C4-2B (cell line): ENCODE results near the gene CNPPD1.

Source experiments
- CTCF ChIP-seq: fragments of 450-650 bp; conservative IDR thresholded peaks from 2 replicates; pipeline ENCODE4 v1.5.1; 2017; ENCODE audit warnings: mild to moderate bottlenecking
- ZFX ChIP-seq: fragments of 450-650 bp; IDR thresholded peaks from 2 replicates; pipeline ENCODE4 v1.6.1; 2017

GRCh38 chr2:219206328-219207133, 29.8 kb upstream of the CNPPD1 start, which contains the start of gene ZFAND2B:
- TF ChIP-seq CTCF (no peak), ZFX (no peak)
